ENCODE data around the gene SLC8A1. TPM values are rescaled to one million over a fixed set of nuclear protein-coding genes. Genes with fewer than 3 reads are reported as not detected.

SLC8A1 gene
- total RNA-seq, 1 experiment from 2014 or later = 1.7 TPM

DNA sequence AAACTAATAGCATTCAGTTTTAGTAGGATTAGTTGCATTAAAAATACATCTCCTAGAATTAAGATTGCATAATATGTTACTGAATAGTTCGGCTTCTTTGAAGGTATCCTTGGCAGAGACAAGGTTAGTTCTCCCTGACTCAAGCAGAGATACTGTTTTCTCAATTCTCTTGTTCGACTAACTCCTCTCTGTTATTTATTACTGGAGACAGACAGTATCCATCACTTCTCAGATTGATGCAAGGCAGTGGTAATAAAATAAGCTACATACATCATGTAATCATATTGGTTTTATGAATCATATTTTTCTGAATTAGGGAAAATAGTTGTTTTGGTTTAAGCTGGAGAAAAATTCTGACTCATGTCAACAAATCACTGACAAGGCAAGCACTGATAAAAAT lies 134.8 kb downstream of the SLC8A1 start:
- peaks cover 0 to 10% of the 10 kb centered on the region in 2 experiments; a peak in 2 of 4 replicates for H3K4me1 Mint-ChIP-seq
- no peak overlapping the region for H3K4me3 Mint-ChIP-seq
- peaks cover 2 to 10% (median 2%) of the 10 kb centered on the region in 3 experiments; a peak in 4 of 7 replicates for H3K36me3 Mint-ChIP-seq (ENCODE audit: insufficient read depth in 1 of 3, low read depth in 3 of 3)
- Histone ChIP-seq H4K91ac (ENCODE audit: insufficient read length, low read depth, low read length) (no peak overlapping the region), H2AFZ (ENCODE audit: low read length) (no peak overlapping the region), H3K79me1 (ENCODE audit: insufficient read depth, low read depth, low read length, poor library complexity, severe bottlenecking) (no peaks in the 10 kb centered on the region), H3K4me2 (ENCODE audit: insufficient read depth, insufficient read length, low read length) (no peak overlapping the region), H3K27me3 (ENCODE audit: insufficient read depth, low read length) (no peaks in the 10 kb centered on the region), H4K20me1 (ENCODE audit: control insufficient read depth, insufficient read depth, insufficient read length) (no peaks in the 10 kb centered on the region), H3K9ac (ENCODE audit: extremely low read depth, insufficient read length, low read length) (no peak overlapping the region), H3T11ph (ENCODE audit: low read length) (no peak overlapping the region), H3K27ac (ENCODE audit: insufficient read length, low read depth, low read length) (no peak overlapping the region), H2BK12ac (ENCODE audit: insufficient read length, low read depth, low read length) (no peak overlapping the region), H2AK5ac (ENCODE audit: insufficient read length, low read length) (no peak overlapping the region), H3K14ac (ENCODE audit: insufficient read depth, low read length) (no peak overlapping the region), H3K79me2 (ENCODE audit: insufficient read depth, low read length) (no peaks in the 10 kb centered on the region), H2BK15ac (ENCODE audit: low read depth, low read length) (no peak overlapping the region), H3K9me3 (ENCODE audit: control insufficient read depth, low read depth, low read length) (no peaks in the 10 kb centered on the region), H3K56ac (ENCODE audit: insufficient read length, low read depth, low read length) (no peak overlapping the region), H2BK20ac (ENCODE audit: low read depth, low read length, poor library complexity, severe bottlenecking) (no peak overlapping the region), H4K8ac (replicated peaks; ENCODE audit: insufficient read length, low read depth, low read length) (no peak overlapping the region), H3K4ac (ENCODE audit: low read depth, low read length) (no peak overlapping the region), H2BK120ac (ENCODE audit: low read depth, low read length, poor library complexity, severe bottlenecking) (no peak overlapping the region), H3K18ac (ENCODE audit: insufficient read length, low read depth, low read length) (no peak overlapping the region), H3K23me2 (ENCODE audit: insufficient read length, low read depth, low read length, poor library complexity, severe bottlenecking) (no peaks in the 10 kb centered on the region), H3K4me1 (ENCODE audit: insufficient read depth, low read length) (no peaks in the 10 kb centered on the region), H2BK5ac (ENCODE audit: insufficient read length, low read length) (no peak overlapping the region), H4K5ac (ENCODE audit: insufficient read length, low read depth, low read length) (no peak overlapping the region), H3K23ac (ENCODE audit: insufficient read length, low read depth, low read length) (no peak overlapping the region)
- DNase-seq = no peak
- H3K27ac Mint-ChIP-seq = no peak overlapping the region
- no CpG with 5 or more reads among the region's 2 CpGs for WGBS (ENCODE audit: extremely low coverage, insufficient read length, low lambda C conversion rate)
- TF ChIP-seq, protein P1, sequence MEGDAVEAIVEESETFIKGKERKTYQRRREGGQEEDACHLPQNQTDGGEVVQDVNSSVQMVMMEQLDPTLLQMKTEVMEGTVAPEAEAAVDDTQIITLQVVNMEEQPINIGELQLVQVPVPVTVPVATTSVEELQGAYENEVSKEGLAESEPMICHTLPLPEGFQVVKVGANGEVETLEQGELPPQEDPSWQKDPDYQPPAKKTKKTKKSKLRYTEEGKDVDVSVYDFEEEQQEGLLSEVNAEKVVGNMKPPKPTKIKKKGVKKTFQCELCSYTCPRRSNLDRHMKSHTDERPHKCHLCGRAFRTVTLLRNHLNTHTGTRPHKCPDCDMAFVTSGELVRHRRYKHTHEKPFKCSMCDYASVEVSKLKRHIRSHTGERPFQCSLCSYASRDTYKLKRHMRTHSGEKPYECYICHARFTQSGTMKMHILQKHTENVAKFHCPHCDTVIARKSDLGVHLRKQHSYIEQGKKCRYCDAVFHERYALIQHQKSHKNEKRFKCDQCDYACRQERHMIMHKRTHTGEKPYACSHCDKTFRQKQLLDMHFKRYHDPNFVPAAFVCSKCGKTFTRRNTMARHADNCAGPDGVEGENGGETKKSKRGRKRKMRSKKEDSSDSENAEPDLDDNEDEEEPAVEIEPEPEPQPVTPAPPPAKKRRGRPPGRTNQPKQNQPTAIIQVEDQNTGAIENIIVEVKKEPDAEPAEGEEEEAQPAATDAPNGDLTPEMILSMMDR (conservative IDR thresholded peaks at IDR 0.05) = no peak
- no peaks in the 10 kb centered on the region for H3K27me3 Mint-ChIP-seq (ENCODE audit: low read depth)
- H3K9me3 Mint-ChIP-seq = peaks cover 8 to 18% of the 10 kb centered on the region in 2 experiments; a peak in 4 of 5 replicates

All from H9 (cell line).